ENCODE results near the gene BAHD1.

- TF ChIP-seq CTCF (IDR thresholded peaks at IDR 0.05), result no peak
- no peak; the same call in 1 of the 2 replicates for TF ChIP-seq POLR2AphosphoS5 (IDR thresholded peaks at IDR 0.05; ENCODE audit: low read depth, low read length)
- no peak for TF ChIP-seq REST (IDR thresholded peaks at IDR 0.05; ENCODE audit: insufficient read depth in 1 of 2, low read depth in 2 of 2, low read length in 1 of 2)
- TF ChIP-seq TCF7L2 (IDR thresholded peaks at IDR 0.05; ENCODE audit: low read depth, low read length), result no peak
- no peak for TF ChIP-seq SIN3A (IDR thresholded peaks at IDR 0.05; ENCODE audit: borderline replicate concordance, insufficient read depth, low read depth, low read length)
Observed at GRCh38 chr15:40420793-40421192, 20.0 kb upstream of the BAHD1 start.

All from Panc1 (cell line).